HepG2 (cell line): ENCODE data around the gene SDK1. TPM values are rescaled to one million over a fixed set of nuclear protein-coding genes. Genes with fewer than 3 reads are reported as not detected.

Source experiments
- ARID2 ChIP-seq: sonication (generic); formaldehyde crosslinking; IDR thresholded peaks from 2 replicates; pipeline ENCODE4 v1.8.1; 2022; ENCODE audit warnings: mild to moderate bottlenecking, missing genetic modification reagents, borderline replicate concordance
- ATF4 ChIP-seq, 2 experiments: fragments of 450-650 bp in 1 of 2; sonication (generic) in 1 of 2; formaldehyde crosslinking; IDR thresholded peaks; 2 replicates each; pipeline versions ENCODE4 v1.5.0 to v1.8.0; 2020 to 2022; ENCODE audit warnings: mild to moderate bottlenecking in 1 of 2, missing genetic modification reagents in 1 of 2
- BRCA1 ChIP-seq: sonication (generic); formaldehyde crosslinking; IDR thresholded peaks from 2 replicates; pipeline ENCODE4 v1.4.0; 2020; ENCODE audit warnings: missing genetic modification reagents
- CAMTA2 ChIP-seq: sonication (generic); formaldehyde crosslinking; IDR thresholded peaks from 2 replicates; pipeline ENCODE4 v1.4.0; 2020; ENCODE audit warnings: mild to moderate bottlenecking, missing genetic modification reagents, borderline replicate concordance
- KMT2B ChIP-seq: IDR thresholded peaks from 2 replicates; pipeline ENCODE4 v1.6.1; 2016; ENCODE audit warnings: missing genetic modification reagents, missing compliant biosample characterization
- NR2F1 ChIP-seq, 2 experiments: fragments of 450-650 bp in 1 of 2; formaldehyde crosslinking in 1 of 2; IDR thresholded peaks; 2 replicates each; pipeline versions ENCODE4 v1.5.0 to v1.6.1; 2016 to 2020; ENCODE audit warnings: mild to moderate bottlenecking in 1 of 2, missing compliant biosample characterization in 1 of 2, missing genetic modification reagents in 1 of 2, moderate library complexity in 1 of 2
- POLR2AphosphoS2 ChIP-seq: IDR thresholded peaks from 2 replicates; pipeline ENCODE4 v1.6.1; 2011; ENCODE audit warnings: low read depth, low read length, improper control_type of control experiment
- RNF2 ChIP-seq: fragments of 450-650 bp; conservative IDR thresholded peaks from 2 replicates; pipeline ENCODE4 v1.6.1; 2016; ENCODE audit warnings: low read depth
- SALL1 ChIP-seq: sonication (generic); formaldehyde crosslinking; IDR thresholded peaks from 2 replicates; pipeline ENCODE4 v1.8.0; 2022; ENCODE audit warnings: mild to moderate bottlenecking, missing genetic modification reagents
- SIN3B ChIP-seq: fragments of 150-350 bp; IDR thresholded peaks from 2 replicates; pipeline ENCODE4 v1.6.1; 2014; ENCODE audit warnings: low read length
- SP1 ChIP-seq, 2 experiments: fragments of 450-650 bp in 1 of 2; sonication (generic) in 1 of 2; formaldehyde crosslinking in 1 of 2; IDR thresholded peaks; 2 replicates each; pipeline versions ENCODE4 v1.4.0 to v1.6.1; 2016 to 2020; ENCODE audit warnings: missing genetic modification reagents in 1 of 2
- TRIM22 ChIP-seq: fragments of 450-650 bp; IDR thresholded peaks from 2 replicates; pipeline ENCODE4 v1.6.1; 2017
- TSC22D2 ChIP-seq: sonication (generic); formaldehyde crosslinking; IDR thresholded peaks from 2 replicates; pipeline ENCODE4 v1.5.1; 2020; ENCODE audit warnings: missing genetic modification reagents, mild to moderate bottlenecking, borderline replicate concordance
- ZBTB8A ChIP-seq: sonication (generic); formaldehyde crosslinking; IDR thresholded peaks from 2 replicates; pipeline ENCODE4 v1.4.0; 2020; ENCODE audit warnings: mild to moderate bottlenecking, low read depth, missing genetic modification reagents, borderline replicate concordance
- ZNF326 ChIP-seq: sonication (generic); formaldehyde crosslinking; IDR thresholded peaks from 2 replicates; pipeline ENCODE4 v1.4.0; 2020; ENCODE audit warnings: missing genetic modification reagents, borderline replicate concordance
- ZNF335 ChIP-seq: sonication (generic); formaldehyde crosslinking; IDR thresholded peaks from 2 replicates; pipeline ENCODE4 v1.4.0; 2020; ENCODE audit warnings: missing genetic modification reagents
- ZNF614 ChIP-seq: IDR thresholded peaks from 2 replicates; pipeline ENCODE4 v1.6.1; 2018; ENCODE audit warnings: missing biosample characterization, missing genetic modification reagents, inconsistent platforms, borderline replicate concordance
- ZNF878 ChIP-seq: sonication (generic); formaldehyde crosslinking; IDR thresholded peaks from 2 replicates; pipeline ENCODE4 v1.8.1; 2023; ENCODE audit warnings: mild to moderate bottlenecking, missing genetic modification reagents, moderate library complexity
- polyA plus RNA-seq, 8 experiments: library from polyadenylated mRNA; depleted of rRNA in 3 of 8; stranded (reverse) in 7 of 8; unstranded in 1 of 8; fragments of >200 nt; fragmentation: Illumina TruSeq in 4 of 8; extraction: Trizol in 4 of 8; gene quantifications; 2 replicates each; pipeline versions ENCODE4 v1.2.1 to v1.2.3, GENCODE V29; 2011 to 2016; ENCODE audit warnings: low read depth in 4 of 8, missing spikeins in 1 of 8, mixed read lengths in 1 of 8; ENCODE audit not compliant: insufficient read depth in 1 of 8
- total RNA-seq, 5 experiments: library from RNA; depleted of rRNA; stranded (reverse); fragments of >200 nt; fragmentation: Illumina TruSeq; extraction: Trizol; gene quantifications; 2 replicates each; pipeline ENCODE4 v1.2.3, GENCODE V29; 2016; ENCODE audit warnings: low read depth in 1 of 5
- TF ChIP-seq, protein P1 (sequence below): sonication (generic); formaldehyde crosslinking; IDR thresholded peaks from 2 replicates; pipeline ENCODE4 v1.4.0; 2020; ENCODE audit warnings: low read depth, mild to moderate bottlenecking, missing genetic modification reagents
- TF ChIP-seq, protein P2 (sequence below): sonication (generic); formaldehyde crosslinking; IDR thresholded peaks from 2 replicates; pipeline ENCODE4 v1.5.0; 2020; ENCODE audit warnings: missing genetic modification reagents
- TF ChIP-seq, protein P3 (sequence below): IDR thresholded peaks from 2 replicates; pipeline ENCODE4 v1.6.1; 2016
- TF ChIP-seq, protein P4 (sequence below): sonication (generic); formaldehyde crosslinking; IDR thresholded peaks from 2 replicates; pipeline ENCODE4 v1.8.0; 2022; ENCODE audit warnings: mild to moderate bottlenecking, missing genetic modification reagents, borderline replicate concordance
- TF ChIP-seq, protein P5 (sequence below): IDR thresholded peaks from 2 replicates; pipeline ENCODE4 v1.6.1; 2016; ENCODE audit warnings: missing genetic modification reagents, missing compliant biosample characterization

The SDK1 gene
- total and polyA plus RNA-seq, 2 of the 13 experiments (the other 11 are each of a cell fraction or from before 2014, with no cell fraction given): 0.35 to 2.4 TPM

DNA sequence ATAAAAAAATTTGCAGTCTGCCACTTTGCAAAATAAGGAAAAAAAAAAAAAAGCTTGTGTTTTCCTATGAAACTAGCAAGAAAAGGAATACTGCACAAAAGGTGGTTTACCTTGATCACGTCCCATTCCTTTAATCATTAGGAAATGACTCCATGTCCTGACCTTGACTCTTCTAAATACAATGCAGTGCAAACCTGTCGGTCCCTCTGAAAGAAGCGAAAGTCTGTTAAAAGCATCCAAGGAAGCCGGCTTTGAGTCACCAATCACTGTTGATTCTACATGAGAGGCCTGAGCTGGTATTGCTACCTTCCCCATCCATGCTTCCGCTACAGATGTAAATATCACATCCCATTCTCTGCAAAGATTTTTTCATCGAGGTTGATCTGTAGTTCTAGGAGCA is 652.1 kb downstream of the SDK1 start (continued):
- no peak for TF ChIP-seq TRIM22
- TF ChIP-seq, protein P1, sequence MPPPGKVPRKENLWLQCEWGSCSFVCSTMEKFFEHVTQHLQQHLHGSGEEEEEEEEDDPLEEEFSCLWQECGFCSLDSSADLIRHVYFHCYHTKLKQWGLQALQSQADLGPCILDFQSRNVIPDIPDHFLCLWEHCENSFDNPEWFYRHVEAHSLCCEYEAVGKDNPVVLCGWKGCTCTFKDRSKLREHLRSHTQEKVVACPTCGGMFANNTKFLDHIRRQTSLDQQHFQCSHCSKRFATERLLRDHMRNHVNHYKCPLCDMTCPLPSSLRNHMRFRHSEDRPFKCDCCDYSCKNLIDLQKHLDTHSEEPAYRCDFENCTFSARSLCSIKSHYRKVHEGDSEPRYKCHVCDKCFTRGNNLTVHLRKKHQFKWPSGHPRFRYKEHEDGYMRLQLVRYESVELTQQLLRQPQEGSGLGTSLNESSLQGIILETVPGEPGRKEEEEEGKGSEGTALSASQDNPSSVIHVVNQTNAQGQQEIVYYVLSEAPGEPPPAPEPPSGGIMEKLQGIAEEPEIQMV (CRISPR knock-in tag): no peak
- TF ChIP-seq ZBTB8A (CRISPR knock-in tag): no peak
- no peak for TF ChIP-seq SP1 (IDR thresholded peaks at IDR 0.05)
- TF ChIP-seq SP1 (CRISPR knock-in tag; IDR thresholded peaks at IDR 0.05): no peak
- TF ChIP-seq, protein P2, sequence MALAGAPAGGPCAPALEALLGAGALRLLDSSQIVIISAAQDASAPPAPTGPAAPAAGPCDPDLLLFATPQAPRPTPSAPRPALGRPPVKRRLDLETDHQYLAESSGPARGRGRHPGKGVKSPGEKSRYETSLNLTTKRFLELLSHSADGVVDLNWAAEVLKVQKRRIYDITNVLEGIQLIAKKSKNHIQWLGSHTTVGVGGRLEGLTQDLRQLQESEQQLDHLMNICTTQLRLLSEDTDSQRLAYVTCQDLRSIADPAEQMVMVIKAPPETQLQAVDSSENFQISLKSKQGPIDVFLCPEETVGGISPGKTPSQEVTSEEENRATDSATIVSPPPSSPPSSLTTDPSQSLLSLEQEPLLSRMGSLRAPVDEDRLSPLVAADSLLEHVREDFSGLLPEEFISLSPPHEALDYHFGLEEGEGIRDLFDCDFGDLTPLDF (CRISPR knock-in tag): no peak
- no peak for TF ChIP-seq ATF4 (CRISPR knock-in tag; IDR thresholded peaks at IDR 0.05)
- TF ChIP-seq TSC22D2 (CRISPR knock-in tag): no peak
- no peak for TF ChIP-seq POLR2AphosphoS2
- TF ChIP-seq KMT2B (CRISPR knock-in tag): no peak
- no peak for TF ChIP-seq BRCA1 (CRISPR knock-in tag)
- no peak for TF ChIP-seq ZNF326 (CRISPR knock-in tag)
- TF ChIP-seq, protein P3, sequence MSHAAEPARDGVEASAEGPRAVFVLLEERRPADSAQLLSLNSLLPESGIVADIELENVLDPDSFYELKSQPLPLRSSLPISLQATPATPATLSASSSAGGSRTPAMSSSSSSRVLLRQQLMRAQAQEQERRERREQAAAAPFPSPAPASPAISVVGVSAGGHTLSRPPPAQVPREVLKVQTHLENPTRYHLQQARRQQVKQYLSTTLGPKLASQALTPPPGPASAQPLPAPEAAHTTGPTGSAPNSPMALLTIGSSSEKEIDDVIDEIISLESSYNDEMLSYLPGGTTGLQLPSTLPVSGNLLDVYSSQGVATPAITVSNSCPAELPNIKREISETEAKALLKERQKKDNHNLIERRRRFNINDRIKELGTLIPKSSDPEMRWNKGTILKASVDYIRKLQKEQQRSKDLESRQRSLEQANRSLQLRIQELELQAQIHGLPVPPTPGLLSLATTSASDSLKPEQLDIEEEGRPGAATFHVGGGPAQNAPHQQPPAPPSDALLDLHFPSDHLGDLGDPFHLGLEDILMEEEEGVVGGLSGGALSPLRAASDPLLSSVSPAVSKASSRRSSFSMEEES (CRISPR knock-in tag): 0 out of 2 replicates have a peak, but pooled peaks have one; percentile 22
- TF ChIP-seq, protein P4, sequence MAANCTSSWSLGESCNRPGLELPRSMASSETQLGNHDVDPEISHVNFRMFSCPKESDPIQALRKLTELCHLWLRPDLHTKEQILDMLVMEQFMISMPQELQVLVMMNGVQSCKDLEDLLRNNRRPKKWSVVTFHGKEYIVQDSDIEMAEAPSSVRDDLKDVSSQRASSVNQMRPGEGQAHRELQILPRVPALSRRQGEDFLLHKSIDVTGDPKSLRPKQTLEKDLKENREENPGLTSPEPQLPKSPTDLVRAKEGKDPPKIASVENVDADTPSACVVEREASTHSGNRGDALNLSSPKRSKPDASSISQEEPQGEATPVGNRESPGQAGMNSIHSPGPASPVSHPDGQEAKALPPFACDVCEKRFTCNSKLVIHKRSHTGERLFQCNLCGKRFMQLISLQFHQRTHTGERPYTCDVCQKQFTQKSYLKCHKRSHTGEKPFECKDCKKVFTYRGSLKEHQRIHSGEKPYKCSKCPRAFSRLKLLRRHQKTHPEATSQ: no peak
- no peak; the same call in 1 of the 2 replicates for TF ChIP-seq SALL1 (CRISPR knock-in tag)
- no peak for TF ChIP-seq ZNF878 (CRISPR knock-in tag)
- TF ChIP-seq CAMTA2: no peak
- TF ChIP-seq, protein P5, sequence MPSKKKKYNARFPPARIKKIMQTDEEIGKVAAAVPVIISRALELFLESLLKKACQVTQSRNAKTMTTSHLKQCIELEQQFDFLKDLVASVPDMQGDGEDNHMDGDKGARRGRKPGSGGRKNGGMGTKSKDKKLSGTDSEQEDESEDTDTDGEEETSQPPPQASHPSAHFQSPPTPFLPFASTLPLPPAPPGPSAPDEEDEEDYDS (CRISPR knock-in tag): no peak
- TF ChIP-seq ZNF335: no peak
- no peak for TF ChIP-seq SIN3B
- no peak for TF ChIP-seq RNF2
- TF ChIP-seq NR2F1 (CRISPR knock-in tag; IDR thresholded peaks at IDR 0.05): peak in 1 of 2 experiments; percentile 44; a peak in 1 of 4 replicates
- TF ChIP-seq ZNF614: 0 out of 2 replicates have a peak, but pooled peaks have one; percentile 54
- no peak for TF ChIP-seq ARID2
